Fibroblast of mammary gland (primary cell): ENCODE results near the gene TLCD1.

ENCODE experiments used
- DNase-seq: peaks from one replicate; pipeline ENCODE4 v3.0.0-alpha.2; 2010; ENCODE audit warnings: low read depth
- H3K4me3 ChIP-seq: 2 replicates; pipeline ENCODE4 v1.5.1; 2011; ENCODE audit warnings: low read depth, mild to moderate bottlenecking, low read length, moderate library complexity; ENCODE audit not compliant: control insufficient read depth
- CTCF ChIP-seq: conservative IDR thresholded peaks from 2 replicates; pipeline ENCODE4 v1.5.1; 2011; ENCODE audit warnings: low read depth, low read length, inconsistent platforms; ENCODE audit not compliant: control insufficient read depth, insufficient read depth

The TLCD1 gene

DNA sequence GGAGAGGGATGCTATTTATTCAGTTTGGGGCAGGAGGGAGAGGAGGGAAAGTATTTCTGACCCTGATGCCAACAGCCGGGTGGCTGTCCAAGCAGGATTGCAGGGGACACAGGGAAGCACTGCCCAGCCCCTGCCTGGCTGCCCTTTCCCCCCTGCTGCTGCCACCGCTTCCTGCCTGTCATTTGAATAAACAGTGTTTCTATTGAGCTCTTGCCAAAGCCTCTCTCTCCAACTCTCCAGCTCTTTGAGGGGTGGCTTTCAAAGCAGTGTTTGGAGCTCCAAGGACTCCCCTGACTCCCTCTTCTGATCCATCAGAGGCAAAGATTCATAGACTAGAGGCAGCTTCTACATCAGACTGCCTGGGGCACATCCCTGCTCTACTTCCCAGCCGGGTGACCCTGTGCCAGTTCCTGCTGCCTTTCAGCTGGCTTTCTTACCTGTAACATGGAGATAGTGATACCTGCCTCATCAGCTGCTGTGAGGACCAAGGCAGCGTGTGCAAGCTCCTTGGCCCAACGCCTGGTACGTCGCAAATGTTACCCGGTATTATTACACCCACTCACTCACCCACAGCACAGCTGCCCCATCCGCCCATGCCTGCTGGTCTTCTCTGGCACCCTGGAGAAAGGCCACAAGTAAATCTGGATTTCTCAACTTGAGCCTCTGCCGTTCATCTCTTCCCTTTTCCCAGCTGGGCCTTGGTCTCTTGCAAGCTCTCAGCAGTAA lies 23.8 kb downstream of the TLCD1 start:
- H3K4me3 ChIP-seq = no peak overlapping the region
- DNase-seq = no peak
- no peak for TF ChIP-seq CTCF

GRCh38 chr17:28700830-28701492 lies 25.1 kb downstream of the TLCD1 start:
- DNase-seq = no peak
- no peak overlapping the region for H3K4me3 ChIP-seq
- TF ChIP-seq CTCF = no peak

DNA sequence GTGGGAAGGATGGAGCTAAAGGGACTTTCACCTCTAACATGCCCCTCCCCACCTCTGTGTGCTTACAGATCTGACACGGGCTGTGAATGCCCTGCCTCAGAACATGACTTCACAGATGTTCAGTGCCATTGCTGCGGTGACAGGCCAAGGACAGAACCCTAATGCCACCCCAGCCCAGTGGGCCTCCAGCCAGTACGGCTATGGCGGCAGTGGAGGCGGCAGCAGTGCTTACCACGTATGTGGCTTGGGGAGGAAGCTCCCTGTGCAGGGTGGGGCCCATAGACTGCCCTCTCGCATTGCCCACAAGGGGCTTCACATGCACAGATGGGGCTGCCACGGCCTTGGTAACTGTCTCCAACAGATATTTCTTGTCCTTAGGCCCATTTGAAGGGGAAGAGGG lies 25.8 kb downstream of the TLCD1 start:
- DNase-seq = no peak
- TF ChIP-seq CTCF = no peak
- H3K4me3 ChIP-seq = no peak overlapping the region

DNA sequence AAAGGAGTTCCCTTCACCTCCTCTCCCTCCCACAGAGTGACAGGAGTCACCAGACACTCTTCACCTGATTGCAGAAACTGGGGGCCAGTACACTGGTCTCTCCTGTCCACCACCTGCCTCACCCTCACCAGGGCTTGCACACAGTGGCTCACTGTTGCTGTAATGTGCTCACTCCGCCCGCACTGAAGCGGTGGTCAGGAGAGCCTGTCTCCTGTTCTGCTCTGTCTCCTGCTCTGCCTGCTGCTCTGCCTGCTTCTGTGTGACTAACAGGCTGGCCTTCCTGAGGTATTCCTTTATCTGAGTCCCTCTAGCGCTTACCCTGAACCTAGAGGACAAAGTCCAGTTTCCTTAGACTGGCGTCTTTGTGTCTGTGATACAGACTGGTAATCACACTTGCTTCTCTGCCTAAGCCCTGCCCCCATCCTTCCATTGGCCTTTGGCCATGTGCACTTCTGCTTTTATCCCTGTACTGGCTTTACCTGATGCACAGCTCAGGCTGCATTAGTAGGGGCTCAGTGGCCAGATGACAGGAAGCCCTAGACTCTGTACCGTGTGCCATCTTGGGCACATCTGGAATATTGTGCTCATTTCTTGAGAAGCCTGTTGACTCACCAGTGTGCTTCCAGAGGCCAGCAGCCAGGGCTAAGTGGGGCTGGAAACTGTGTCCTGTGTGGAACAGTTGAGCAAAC lies 27.6 kb downstream of the TLCD1 start:
- peak; percentile 37 for DNase-seq
- no peak for TF ChIP-seq CTCF
- H3K4me3 ChIP-seq = no peak overlapping the region

- no peak overlapping the region for H3K4me3 ChIP-seq
- no peak for DNase-seq
- TF ChIP-seq CTCF = no peak
Measured at GRCh38 chr17:28693869-28694268, 32.2 kb downstream of the TLCD1 start.

- no peak for TF ChIP-seq CTCF
- H3K4me3 ChIP-seq = no peak overlapping the region
- DNase-seq = no peak
Measured at GRCh38 chr17:28689011-28689410, 37.0 kb downstream of the TLCD1 start.
